H9 (cell line): ENCODE data around the gene ELAC1. TPM values are rescaled to one million over a fixed set of nuclear protein-coding genes. Genes with fewer than 3 reads are reported as not detected.

Experiments used
- DNase-seq: peaks from one replicate; pipeline ENCODE4 v3.0.0-alpha.2; 2017
- H2AFZ ChIP-seq: one replicate; pipeline ENCODE4 v1.6.1; 2013; ENCODE audit warnings: mild to moderate bottlenecking, low read length, control low read depth, moderate library complexity
- H2AK5ac ChIP-seq: 2 replicates; pipeline ENCODE4 v1.6.1; 2013; ENCODE audit warnings: low read length, control low read depth, mixed read lengths; ENCODE audit not compliant: insufficient read length
- H2BK120ac ChIP-seq: one replicate; pipeline ENCODE4 v1.6.1; 2013; ENCODE audit warnings: low read depth, mild to moderate bottlenecking, low read length, control low read depth, inconsistent platforms; ENCODE audit not compliant: poor library complexity, severe bottlenecking
- H2BK12ac ChIP-seq: 2 replicates; pipeline ENCODE4 v1.6.1; 2013; ENCODE audit warnings: low read length, control low read depth, mixed read lengths, low read depth; ENCODE audit not compliant: insufficient read length
- H2BK15ac ChIP-seq: 2 replicates; pipeline ENCODE4 v1.6.1; 2013; ENCODE audit warnings: low read depth, low read length, control low read depth
- H2BK20ac ChIP-seq: one replicate; pipeline ENCODE4 v1.6.1; 2013; ENCODE audit warnings: low read depth, mild to moderate bottlenecking, low read length, control low read depth, inconsistent platforms; ENCODE audit not compliant: poor library complexity, severe bottlenecking
- H2BK5ac ChIP-seq: 2 replicates; pipeline ENCODE4 v1.6.1; 2013; ENCODE audit warnings: low read length, control low read depth, mixed read lengths; ENCODE audit not compliant: insufficient read length
- H3K14ac ChIP-seq: 2 replicates; pipeline ENCODE4 v1.6.1; 2013; ENCODE audit warnings: low read length, control low read depth; ENCODE audit not compliant: insufficient read depth
- H3K18ac ChIP-seq: 2 replicates; pipeline ENCODE4 v1.6.1; 2013; ENCODE audit warnings: low read depth, mild to moderate bottlenecking, mixed read lengths, low read length, control low read depth; ENCODE audit not compliant: insufficient read length
- H3K23ac ChIP-seq: 2 replicates; pipeline ENCODE4 v1.6.1; 2013; ENCODE audit warnings: low read length, control low read depth, mixed read lengths, low read depth; ENCODE audit not compliant: insufficient read length
- H3K23me2 ChIP-seq: 2 replicates; pipeline ENCODE4 v1.6.1; 2013; ENCODE audit warnings: low read depth, mild to moderate bottlenecking, mixed read lengths, low read length, control low read depth; ENCODE audit not compliant: insufficient read length, poor library complexity, severe bottlenecking
- H3K27ac ChIP-seq: 2 replicates; pipeline ENCODE4 v1.5.1; 2013; ENCODE audit warnings: low read length, control low read depth, mixed read lengths, low read depth; ENCODE audit not compliant: insufficient read length
- H3K27me3 ChIP-seq: 2 replicates; pipeline ENCODE4 v1.6.1; 2013; ENCODE audit warnings: low read length, control low read depth, inconsistent platforms; ENCODE audit not compliant: insufficient read depth
- H3K4ac ChIP-seq: 2 replicates; pipeline ENCODE4 v1.6.1; 2013; ENCODE audit warnings: low read depth, mild to moderate bottlenecking, control low read depth, inconsistent platforms, low read length, moderate library complexity
- H3K4me1 ChIP-seq: 2 replicates; pipeline ENCODE4 v1.6.1; 2013; ENCODE audit warnings: low read length, control low read depth, inconsistent platforms; ENCODE audit not compliant: insufficient read depth
- H3K4me2 ChIP-seq: 2 replicates; pipeline ENCODE4 v1.6.1; 2013; ENCODE audit warnings: low read length, control low read depth, mixed read lengths; ENCODE audit not compliant: insufficient read length, insufficient read depth
- H3K56ac ChIP-seq: 2 replicates; pipeline ENCODE4 v1.6.1; 2013; ENCODE audit warnings: low read depth, mild to moderate bottlenecking, mixed read lengths, low read length, control low read depth; ENCODE audit not compliant: insufficient read length
- H3K79me1 ChIP-seq: 2 replicates; pipeline ENCODE4 v1.6.1; 2013; ENCODE audit warnings: low read depth, mild to moderate bottlenecking, moderate library complexity, low read length, control low read depth, inconsistent platforms; ENCODE audit not compliant: insufficient read depth, poor library complexity, severe bottlenecking
- H3K79me2 ChIP-seq: 2 replicates; pipeline ENCODE4 v1.6.1; 2013; ENCODE audit warnings: low read length, control low read depth, inconsistent platforms; ENCODE audit not compliant: insufficient read depth
- H3K9ac ChIP-seq: 2 replicates; pipeline ENCODE4 v1.6.1; 2013; ENCODE audit warnings: low read length, control low read depth, mixed read lengths; ENCODE audit not compliant: insufficient read length; ENCODE audit errors: extremely low read depth
- H3K9me3 ChIP-seq: one replicate; pipeline ENCODE4 v1.6.1; 2013; ENCODE audit warnings: low read depth, low read length, inconsistent platforms; ENCODE audit not compliant: control insufficient read depth
- H3T11ph ChIP-seq: one replicate; pipeline ENCODE4 v1.6.1; 2013; ENCODE audit warnings: mild to moderate bottlenecking, low read length, control low read depth, inconsistent platforms
- H4K20me1 ChIP-seq: one replicate; pipeline ENCODE4 v1.6.1; 2013; ENCODE audit not compliant: control insufficient read depth, insufficient read length, insufficient read depth
- H4K5ac ChIP-seq: 2 replicates; pipeline ENCODE4 v1.6.1; 2013; ENCODE audit warnings: low read depth, mild to moderate bottlenecking, mixed read lengths, low read length, control low read depth; ENCODE audit not compliant: insufficient read length
- H4K8ac ChIP-seq: replicated peaks from 2 replicates; pipeline ENCODE4 v1.6.1; 2013; ENCODE audit warnings: low read length, control low read depth, mixed read lengths, low read depth; ENCODE audit not compliant: insufficient read length
- H4K91ac ChIP-seq: 2 replicates; pipeline ENCODE4 v1.6.1; 2013; ENCODE audit warnings: low read depth, mild to moderate bottlenecking, moderate library complexity, mixed read lengths, low read length, control low read depth; ENCODE audit not compliant: insufficient read length
- H3K27ac Mint-ChIP-seq, 3 experiments: 2 replicates in 2 of 3; 3 replicates in 1 of 3; pipeline ENCODE4 v1.8.0; 2020 to 2021; ENCODE audit warnings: mixed read lengths in 3 of 3, mild to moderate bottlenecking in 1 of 3, moderate library complexity in 1 of 3
- H3K27me3 Mint-ChIP-seq: 2 replicates; pipeline ENCODE4 v1.8.0; 2021; ENCODE audit warnings: low read depth, mild to moderate bottlenecking, moderate library complexity, mixed read lengths
- H3K36me3 Mint-ChIP-seq, 3 experiments: 2 replicates in 2 of 3; 3 replicates in 1 of 3; pipeline ENCODE4 v1.8.0; 2020 to 2021; ENCODE audit warnings: low read depth in 3 of 3, mixed read lengths in 3 of 3; ENCODE audit not compliant: insufficient read depth in 1 of 3
- H3K4me1 Mint-ChIP-seq, 2 experiments: 2 replicates each; pipeline ENCODE4 v1.8.0; 2020; ENCODE audit warnings: mixed read lengths in 2 of 2
- H3K4me3 Mint-ChIP-seq, 2 experiments: 2 replicates in 1 of 2; 3 replicates in 1 of 2; pipeline ENCODE4 v1.8.0; 2020 to 2021; ENCODE audit warnings: mild to moderate bottlenecking in 2 of 2, mixed read lengths in 2 of 2, moderate library complexity in 1 of 2
- H3K9me3 Mint-ChIP-seq, 2 experiments: 2 replicates in 1 of 2; 3 replicates in 1 of 2; pipeline ENCODE4 v1.8.0; 2020; ENCODE audit warnings: mild to moderate bottlenecking in 2 of 2, mixed read lengths in 2 of 2, moderate library complexity in 1 of 2
- WGBS: extraction: QIAGEN DNeasy Blood & Tissue Kit; methylation state at CpG from one replicate; pipeline ENCODE4 v1.1.7; 2013; ENCODE audit warnings: missing lambda C conversion rate, low lambda C conversion rate, mixed read lengths; ENCODE audit not compliant: insufficient read length; ENCODE audit errors: extremely low coverage; 5-methylcytosine and 5-hydroxymethylcytosine counted together
- total RNA-seq: library from RNA; stranded (reverse); gene quantifications from 2 replicates; pipeline ENCODE4 v1.2.1, GENCODE V29; 2021
- TF ChIP-seq, protein P1 (sequence below): fragments of 200-600 bp; sonication (generic); conservative IDR thresholded peaks from 3 replicates; pipeline ENCODE4 v1.8.0; 2021; ENCODE audit warnings: antibody characterized with exemption, mild to moderate bottlenecking

The ELAC1 gene
- total RNA-seq, 1 experiment from 2014 or later, result 5.7 TPM

DNA sequence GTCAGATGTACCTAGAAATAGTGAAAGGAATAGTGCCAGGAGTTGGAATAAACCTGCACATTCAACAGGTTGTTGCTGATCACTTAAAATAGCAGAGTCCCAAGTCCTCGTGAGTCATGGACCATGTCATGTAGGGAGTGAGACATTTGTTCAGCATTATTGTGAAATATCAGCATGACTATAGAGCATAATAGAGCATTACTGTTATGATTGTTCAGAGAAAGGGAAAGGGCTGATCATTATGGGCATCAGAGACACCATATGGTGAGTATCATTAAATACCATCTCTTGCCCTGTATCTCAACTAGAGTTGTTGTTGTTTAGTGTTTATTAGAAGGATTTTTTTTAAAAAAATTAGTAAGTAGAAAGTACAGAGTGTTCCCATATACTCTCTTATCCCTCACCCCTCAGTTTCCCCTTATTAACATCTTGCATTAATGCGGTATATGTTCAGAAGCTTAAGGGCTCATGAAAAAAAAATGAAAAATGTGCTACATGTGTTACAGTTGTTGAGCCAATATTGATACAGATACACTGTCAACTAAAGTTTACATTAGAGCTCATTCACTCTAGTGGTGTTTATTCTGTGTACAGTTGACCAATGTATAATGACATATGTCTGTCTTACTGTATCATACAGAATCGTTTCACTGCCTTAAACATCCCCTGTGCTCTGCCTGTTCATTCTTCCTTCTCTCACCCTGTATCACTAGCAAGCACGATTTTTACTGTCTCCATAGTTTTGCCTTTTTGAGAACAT, 5.7 kb downstream of the ELAC1 start:
- Histone ChIP-seq H2BK5ac (no peak overlapping the region), H3K79me1 (no peaks in the 10 kb centered on the region), H4K8ac (no peak overlapping the region), H3T11ph (no peak overlapping the region), H2BK20ac (no peak overlapping the region), H2BK120ac (no peak overlapping the region), H3K27me3 (no peaks in the 10 kb centered on the region), H4K91ac (no peak overlapping the region), H3K9me3 (peaks cover 7% of the 10 kb centered on the region), H2BK12ac (no peak overlapping the region), H4K5ac (no peak overlapping the region), H3K14ac (no peak overlapping the region), H2BK15ac (no peak overlapping the region), H3K79me2 (no peaks in the 10 kb centered on the region), H3K4me1 (0 out of 2 replicates have a peak, but pooled peaks cover 2% of the 10 kb centered on the region), H3K9ac (no peak overlapping the region), H3K27ac (no peak overlapping the region), H2AFZ (no peak overlapping the region), H3K18ac (no peak overlapping the region), H2AK5ac (no peak overlapping the region), H3K4ac (no peak overlapping the region), H3K56ac (no peak overlapping the region), H3K4me2 (no peak overlapping the region), H3K23ac (no peak overlapping the region), H3K23me2 (peaks cover 1% of the 10 kb centered on the region), H4K20me1 (no peaks in the 10 kb centered on the region)
- Mint-ChIP-seq H3K9me3 (peaks cover 25% of the 10 kb centered on the region in 2 experiments), H3K36me3 (peaks cover 35 to 41% (median 37%) of the 10 kb centered on the region in 3 experiments), H3K4me1 (peaks cover 20 to 21% of the 10 kb centered on the region in 2 experiments), H3K27ac (no peak overlapping the region), H3K4me3 (no peak overlapping the region), H3K27me3 (no peaks in the 10 kb centered on the region)
- DNase-seq, result no peak
- no CpG with 5 or more reads among the region's 4 CpGs for WGBS
- TF ChIP-seq, protein P1, sequence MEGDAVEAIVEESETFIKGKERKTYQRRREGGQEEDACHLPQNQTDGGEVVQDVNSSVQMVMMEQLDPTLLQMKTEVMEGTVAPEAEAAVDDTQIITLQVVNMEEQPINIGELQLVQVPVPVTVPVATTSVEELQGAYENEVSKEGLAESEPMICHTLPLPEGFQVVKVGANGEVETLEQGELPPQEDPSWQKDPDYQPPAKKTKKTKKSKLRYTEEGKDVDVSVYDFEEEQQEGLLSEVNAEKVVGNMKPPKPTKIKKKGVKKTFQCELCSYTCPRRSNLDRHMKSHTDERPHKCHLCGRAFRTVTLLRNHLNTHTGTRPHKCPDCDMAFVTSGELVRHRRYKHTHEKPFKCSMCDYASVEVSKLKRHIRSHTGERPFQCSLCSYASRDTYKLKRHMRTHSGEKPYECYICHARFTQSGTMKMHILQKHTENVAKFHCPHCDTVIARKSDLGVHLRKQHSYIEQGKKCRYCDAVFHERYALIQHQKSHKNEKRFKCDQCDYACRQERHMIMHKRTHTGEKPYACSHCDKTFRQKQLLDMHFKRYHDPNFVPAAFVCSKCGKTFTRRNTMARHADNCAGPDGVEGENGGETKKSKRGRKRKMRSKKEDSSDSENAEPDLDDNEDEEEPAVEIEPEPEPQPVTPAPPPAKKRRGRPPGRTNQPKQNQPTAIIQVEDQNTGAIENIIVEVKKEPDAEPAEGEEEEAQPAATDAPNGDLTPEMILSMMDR, result no peak
